Aorta (tissue), 5 donors: ENCODE results near the gene ETFA. TPM values are rescaled to one million over a fixed set of nuclear protein-coding genes. Genes with fewer than 3 reads are reported as not detected.

Source experiments
- ATAC-seq: fragments of 200-7000 bp; cut with Tn5 transposase; one replicate; pipeline ENCODE4 v1.9.1; 2022; ENCODE audit warnings: moderate library complexity; ENCODE audit not compliant: low FRiP score
- DNase-seq, 2 donors: peaks; one replicate each; pipeline ENCODE4 v3.0.0-alpha.2; 2020
- H3K27ac ChIP-seq, 2 donors: one replicate each; pipeline ENCODE4 v1.5.1; 2013; ENCODE audit warnings: low read length in 2 of 2, mild to moderate bottlenecking in 2 of 2, moderate library complexity in 2 of 2, control low read depth in 1 of 2, inconsistent platforms in 1 of 2, low read depth in 1 of 2
- H3K27me3 ChIP-seq, 2 donors: one replicate each; pipeline ENCODE4 v1.6.1; 2013; ENCODE audit warnings: control low read depth in 1 of 2, low read length in 1 of 2, mild to moderate bottlenecking in 1 of 2, moderate library complexity in 1 of 2; ENCODE audit not compliant: insufficient read depth in 2 of 2, control insufficient read depth in 1 of 2
- H3K36me3 ChIP-seq, 2 donors: one replicate each; pipeline ENCODE4 v1.6.1; 2013; ENCODE audit warnings: control low read depth in 1 of 2, low read length in 1 of 2, mild to moderate bottlenecking in 1 of 2; ENCODE audit not compliant: insufficient read depth in 2 of 2, control insufficient read depth in 1 of 2
- H3K4me1 ChIP-seq, 2 donors: one replicate each; pipeline ENCODE4 v1.6.1; 2013; ENCODE audit warnings: low read length in 2 of 2, control low read depth in 1 of 2, mild to moderate bottlenecking in 1 of 2, moderate library complexity in 1 of 2; ENCODE audit not compliant: insufficient read depth in 2 of 2, control insufficient read depth in 1 of 2
- H3K4me3 ChIP-seq, 2 donors: one replicate each; pipeline ENCODE4 v1.5.1; 2013; ENCODE audit warnings: low read length in 2 of 2, control low read depth in 1 of 2, mild to moderate bottlenecking in 1 of 2
- H3K9me3 ChIP-seq: one replicate; pipeline ENCODE4 v1.6.1; 2013; ENCODE audit warnings: mild to moderate bottlenecking, low read length; ENCODE audit not compliant: control insufficient read depth
- WGBS, 2 donors: extraction: QIAGEN DNeasy Blood & Tissue Kit; methylation state at CpG; one replicate each; pipeline ENCODE4 v1.1.7; 2013; 5-methylcytosine and 5-hydroxymethylcytosine counted together
- intact Hi-C, 2 donors: fragments of 100-400 bp; cut with DNase I; formaldehyde crosslinking; loops; one replicate each; pipeline versions ENCODE4 v1.14.2 to v1.15.0; 2022
- polyA plus RNA-seq, 2 donors: library from polyadenylated mRNA; stranded (reverse); fragments of 200-250 nt; gene quantifications; one replicate each; pipeline ENCODE4 v1.2.3, GENCODE V29; 2013
- total RNA-seq, 2 donors: library from RNA; stranded (reverse); fragmentation: NEBNext Ultra II Directional; extraction: Animal tissue kit (Norgen Biotek cat#: 25700); gene quantifications; one replicate each; pipeline ENCODE4 v1.2.1, GENCODE V29; 2021
- donor health status: healthy with polysubstance abuse.
- donor health status: Bipolar disorder and iron deficiency.
- donor health status: DM: no; HTN: no; CAD: no.
- donor health status: DM: no; HTN: no; CAD: no.
- donor health status: DM: yes; HTN: yes; CAD: no.

ETFA gene
- total and polyA plus RNA-seq, 4 donors, result 76.0 to 152 (median 81.0) TPM

GRCh38 chr15:76221085-76221767 lies 90.0 kb downstream of the ETFA start:
- 94 to 99% methylated on average over 1 of the region's 1 CpG for WGBS, 2 donors
- H3K9me3 ChIP-seq, result no peaks in the 10 kb centered on the region
- no peaks in the 10 kb centered on the region for H3K27me3 ChIP-seq
- DNase-seq (no peak), ATAC-seq (no peak)
- intact Hi-C loops, result no loop called here
- H3K4me1 ChIP-seq, result no peaks in the 10 kb centered on the region
- no peak overlapping the region for H3K27ac ChIP-seq
- H3K36me3 ChIP-seq, result peaks cover 3 to 6% of the 10 kb centered on the region in 2 donors
- H3K4me3 ChIP-seq, result no peak overlapping the region

GRCh38 chr15:76217882-76218217 lies 93.4 kb downstream of the ETFA start:
- DNase-seq (no peak), ATAC-seq (no peak)
- H3K27me3 ChIP-seq, result no peaks in the 10 kb centered on the region
- WGBS, 2 donors, result 86 to 92% methylated on average over 5 of the region's 5 CpGs
- no peak overlapping the region for H3K4me3 ChIP-seq
- H3K9me3 ChIP-seq, result no peaks in the 10 kb centered on the region
- H3K36me3 ChIP-seq, result peaks cover 0 to 2% of the 10 kb centered on the region in 2 donors
- no peak overlapping the region for H3K27ac ChIP-seq
- H3K4me1 ChIP-seq, result no peaks in the 10 kb centered on the region
- intact Hi-C loops, result no loop called here

- ATAC-seq (no peak), DNase-seq (no peak)
- no peak overlapping the region for H3K4me3 ChIP-seq
- H3K36me3 ChIP-seq, result peaks cover 0 to 4% of the 10 kb centered on the region in 2 donors
- no peak overlapping the region for H3K27ac ChIP-seq
- H3K27me3 ChIP-seq, result no peaks in the 10 kb centered on the region
- intact Hi-C loops, result no loop called here
- no peaks in the 10 kb centered on the region for H3K9me3 ChIP-seq
- 75% methylated on average over 7 of the region's 7 CpGs for WGBS, 2 donors
- no peaks in the 10 kb centered on the region for H3K4me1 ChIP-seq
Measured at GRCh38 chr15:76217029-76217881, 94.0 kb downstream of the ETFA start.

GRCh38 chr15:76215634-76216033 lies 95.6 kb downstream of the ETFA start:
- H3K27ac ChIP-seq, result no peak overlapping the region
- H3K27me3 ChIP-seq, result no peaks in the 10 kb centered on the region
- intact Hi-C loops, result no loop called here
- no peak overlapping the region for H3K4me3 ChIP-seq
- H3K9me3 ChIP-seq, result no peaks in the 10 kb centered on the region
- DNase-seq (no peak), ATAC-seq (no peak)
- no peaks in the 10 kb centered on the region for H3K4me1 ChIP-seq
- 91 to 95% methylated on average over 1 of the region's 1 CpG for WGBS, 2 donors
- H3K36me3 ChIP-seq, result peaks cover 0 to 4% of the 10 kb centered on the region in 2 donors

- H3K27ac ChIP-seq, result no peak overlapping the region
- peaks cover 0 to 4% of the 10 kb centered on the region in 2 donors for H3K36me3 ChIP-seq
- no peaks in the 10 kb centered on the region for H3K4me1 ChIP-seq
- ATAC-seq, result no peak
- no peaks in the 10 kb centered on the region for H3K9me3 ChIP-seq
- intact Hi-C loops, result no loop called here
- no peaks in the 10 kb centered on the region for H3K27me3 ChIP-seq
- H3K4me3 ChIP-seq, result no peak overlapping the region
- 93% methylated on average over 3 of the region's 3 CpGs for WGBS, 2 donors
- DNase-seq, result peak in 1 of 2 donors; percentile 14
Measured at GRCh38 chr15:76209942-76210341, 101.3 kb downstream of the ETFA start.

- no peak overlapping the region for H3K4me3 ChIP-seq
- intact Hi-C loops, result no loop called here
Measured at GRCh38 chr15:76209523-76209922, 101.7 kb downstream of the ETFA start.

GRCh38 chr15:76208786-76209424 lies 102.4 kb downstream of the ETFA start:
- Histone ChIP-seq H3K9me3 (no peaks in the 10 kb centered on the region), H3K4me3 (no peak overlapping the region), H3K27ac (no peak overlapping the region), H3K27me3 (no peaks in the 10 kb centered on the region), H3K36me3 (peaks cover 0 to 4% of the 10 kb centered on the region in 2 donors), H3K4me1 (no peaks in the 10 kb centered on the region)
- ATAC-seq (no peak), DNase-seq (peak in 1 of 2 donors; percentile 26)
- intact Hi-C loops, result no loop called here
- 85 to 93% methylated on average over 2 of the region's 2 CpGs for WGBS, 2 donors

More at GRCh38 chr15:76209523-76209922, 101.7 kb downstream of the ETFA start:
- Histone ChIP-seq H3K9me3 (no peaks in the 10 kb centered on the region), H3K27ac (no peak overlapping the region), H3K36me3 (peaks cover 0 to 4% of the 10 kb centered on the region in 2 donors), H3K27me3 (no peaks in the 10 kb centered on the region), H3K4me1 (no peaks in the 10 kb centered on the region)
- WGBS, 2 donors, result 97 to 100% methylated on average over 1 of the region's 1 CpG
- no peak for ATAC-seq
- peak in 1 of 2 donors; percentile 46 for DNase-seq

GRCh38 chr15:76208084-76208785 lies 103.0 kb downstream of the ETFA start:
- intact Hi-C loops, result no loop called here
- Histone ChIP-seq H3K4me3 (no peak overlapping the region), H3K4me1 (no peaks in the 10 kb centered on the region), H3K9me3 (no peaks in the 10 kb centered on the region), H3K27ac (no peak overlapping the region), H3K27me3 (no peaks in the 10 kb centered on the region), H3K36me3 (peaks cover 0 to 2% of the 10 kb centered on the region in 2 donors)
- no peak for ATAC-seq
- WGBS, 2 donors, result 94 to 96% methylated on average over 8 of the region's 8 CpGs
- DNase-seq, result peak in 1 of 2 donors; percentile 43
